GM20431 (cell line): Measurements from ENCODE around the gene SLX9.

Experiments
- in situ Hi-C: fragments of 300-500 bp; cut with MseI, MboI; formaldehyde crosslinking; loops from one replicate; pipeline ENCODE4 v1.15.0; 2020; ENCODE audit warnings: low sequenced_read_pairs; ENCODE audit not compliant: unreplicated experiment

The SLX9 gene

DNA sequence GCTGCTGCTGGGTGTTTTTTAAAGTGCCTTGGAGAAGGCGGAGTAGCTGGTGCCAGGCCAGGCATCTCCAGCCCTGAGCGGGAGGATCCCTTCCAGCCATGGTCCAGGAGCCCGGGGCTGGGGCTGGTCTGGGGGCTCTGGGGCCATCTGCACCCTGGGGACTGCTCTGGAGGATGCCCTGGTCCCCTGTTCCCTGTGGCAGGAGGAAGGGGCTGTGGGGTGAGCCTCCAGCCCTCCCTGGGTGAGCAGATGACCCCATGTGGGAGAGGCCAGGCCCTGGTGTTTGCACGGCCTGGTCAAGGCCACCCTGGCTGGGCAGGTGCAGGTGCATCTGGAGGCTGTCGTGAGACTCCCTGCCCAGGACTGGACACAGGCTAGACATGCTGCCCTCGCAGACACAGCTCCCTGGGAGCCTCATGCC lies 56.7 kb downstream of the SLX9 start:
- in situ Hi-C loops, result no loop called here

DNA sequence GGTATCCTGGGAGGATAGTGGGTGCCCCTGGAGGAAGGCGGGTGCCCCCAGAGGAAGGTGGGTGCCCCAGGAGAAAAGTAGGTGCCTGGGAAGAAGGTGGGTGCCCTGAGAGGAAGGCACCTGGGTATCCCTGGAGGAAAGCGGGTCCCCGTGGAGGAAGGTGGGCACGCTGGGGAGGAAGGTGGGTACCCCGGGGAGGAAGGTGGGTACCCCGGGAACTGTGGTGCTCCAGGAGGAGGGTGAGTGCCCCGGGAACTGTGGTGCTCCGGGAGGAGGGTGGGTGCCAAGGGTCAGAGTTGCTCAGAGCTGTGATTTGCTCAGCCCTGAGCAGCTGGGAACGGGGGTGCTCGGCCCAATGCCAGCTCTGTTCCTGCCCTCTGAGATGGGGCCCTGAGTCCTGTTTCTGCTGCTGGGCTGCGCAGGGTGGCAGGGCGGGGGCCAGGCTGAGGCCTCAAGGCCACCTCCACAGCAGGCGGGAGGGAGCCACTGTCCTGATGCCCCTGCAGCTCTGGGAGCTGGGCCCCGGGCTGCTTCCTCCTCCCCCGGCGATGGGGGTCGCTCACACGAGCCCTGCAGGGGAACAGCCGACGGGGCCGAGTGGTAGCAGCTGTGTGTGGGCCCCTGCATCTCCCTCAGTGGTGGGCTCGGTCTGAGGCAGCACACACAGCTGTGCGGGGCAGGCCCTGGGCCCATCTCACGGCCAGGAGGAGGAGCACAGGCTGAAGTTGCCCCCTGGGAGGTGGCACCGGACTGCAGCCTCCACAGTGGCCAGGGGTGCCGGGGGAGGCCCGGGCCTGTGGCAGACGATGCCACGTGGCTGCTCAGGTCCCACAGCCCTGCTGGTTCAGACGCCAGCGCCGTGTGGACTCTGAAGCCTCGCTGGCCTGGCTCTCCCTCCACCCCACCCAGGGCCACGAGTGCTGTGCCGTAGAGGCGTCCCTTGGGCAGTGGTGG lies 57.4 kb downstream of the SLX9 start:
- in situ Hi-C loops, result no loop called here

GRCh38 chr21:44998086-44998620 lies 58.3 kb downstream of the SLX9 start:
- in situ Hi-C loops, result no loop called here

DNA sequence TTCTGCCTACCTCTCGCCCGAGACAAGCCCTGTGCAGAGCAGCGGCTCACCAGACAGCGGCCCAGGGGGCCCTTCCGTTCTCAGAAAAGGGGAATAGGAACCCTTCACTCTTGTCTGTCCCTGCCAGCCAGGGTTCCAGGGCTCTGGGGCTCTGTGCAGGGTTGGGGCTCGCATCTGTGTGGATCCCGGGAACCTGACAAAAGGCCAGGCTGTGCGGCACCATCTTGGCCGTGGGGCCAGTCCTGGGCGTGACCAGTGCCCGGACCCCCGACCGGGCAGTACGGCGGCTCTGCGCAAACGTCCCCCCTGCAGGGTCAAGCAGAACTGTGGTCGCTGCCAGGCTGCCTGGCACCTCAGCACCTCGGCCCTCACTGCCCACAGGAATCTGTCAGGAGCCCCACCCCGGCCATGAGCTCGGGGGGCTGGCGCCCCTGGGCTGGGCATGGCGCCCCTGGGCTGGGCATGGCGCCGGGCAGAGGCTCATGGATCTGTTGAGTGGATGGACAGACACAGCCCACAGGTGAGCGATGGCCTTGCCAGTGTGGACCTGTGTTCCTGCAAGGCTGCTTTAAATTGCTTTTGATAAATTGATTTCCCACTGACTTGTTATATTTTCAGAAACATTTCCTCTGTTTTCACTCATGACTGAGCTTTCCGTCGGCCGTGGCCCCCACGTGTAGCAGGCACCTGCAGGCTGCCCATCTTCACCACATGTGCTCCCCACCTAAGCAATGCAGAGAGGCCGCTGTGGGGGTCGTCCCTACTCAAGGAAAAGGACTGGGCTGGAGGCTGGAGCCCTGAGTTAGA lies 59.0 kb downstream of the SLX9 start:
- in situ Hi-C loops, result no loop called here

DNA sequence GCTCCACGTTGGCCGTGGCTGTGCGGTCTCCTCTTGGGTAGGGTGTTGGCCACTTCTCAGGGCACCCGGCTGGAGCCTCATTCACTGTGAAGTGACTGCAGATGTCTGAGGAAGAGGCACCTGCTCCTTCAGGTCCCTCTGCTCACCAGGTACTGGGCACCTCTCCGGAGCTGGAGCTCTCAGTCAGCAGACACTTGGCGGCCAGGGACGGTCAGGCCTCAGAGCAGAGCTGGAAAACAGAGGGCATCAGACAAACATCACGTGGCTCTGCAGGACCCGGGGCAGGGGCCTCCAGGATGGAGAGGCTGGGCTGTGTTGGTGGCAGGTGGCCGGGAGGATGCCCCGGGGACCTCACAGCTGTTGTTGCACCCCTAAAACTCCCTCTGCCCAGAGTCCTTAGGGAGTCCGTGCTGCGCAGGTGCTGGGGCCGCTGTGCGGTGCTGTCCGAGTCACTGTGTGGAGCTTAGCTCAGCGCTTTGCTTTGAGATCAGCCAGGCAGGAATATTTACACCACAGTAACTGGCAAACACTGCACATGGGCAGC lies 59.7 kb downstream of the SLX9 start:
- in situ Hi-C loops, result no loop called here

- in situ Hi-C loops, result no loop called here
Observed at GRCh38 chr21:44999972-45000636, 60.3 kb downstream of the SLX9 start.

DNA sequence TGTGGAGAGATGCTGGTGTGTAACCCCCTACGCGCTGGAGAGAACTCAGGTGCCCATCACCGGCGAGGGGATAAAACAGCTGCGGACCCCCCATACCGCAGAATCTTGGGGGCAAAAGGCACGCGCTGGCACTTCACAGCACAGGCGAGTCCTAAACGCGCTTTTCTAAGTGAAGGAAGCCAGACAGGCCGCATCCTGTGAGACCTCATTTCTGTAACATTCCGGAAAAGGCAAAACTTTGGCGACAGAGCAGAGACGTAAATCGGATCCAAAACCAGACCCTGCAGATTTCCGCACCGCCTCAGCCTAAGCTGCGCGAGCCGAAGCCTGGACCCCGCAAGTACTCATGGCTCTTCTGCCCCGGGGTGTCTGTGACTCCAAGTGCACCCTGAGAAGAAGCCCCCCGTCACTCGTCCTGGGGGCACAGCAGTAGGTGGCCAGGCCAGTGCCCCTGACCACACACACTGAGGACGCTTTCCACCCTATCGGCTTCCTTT lies 60.9 kb downstream of the SLX9 start:
- in situ Hi-C loops, result no loop called here

DNA sequence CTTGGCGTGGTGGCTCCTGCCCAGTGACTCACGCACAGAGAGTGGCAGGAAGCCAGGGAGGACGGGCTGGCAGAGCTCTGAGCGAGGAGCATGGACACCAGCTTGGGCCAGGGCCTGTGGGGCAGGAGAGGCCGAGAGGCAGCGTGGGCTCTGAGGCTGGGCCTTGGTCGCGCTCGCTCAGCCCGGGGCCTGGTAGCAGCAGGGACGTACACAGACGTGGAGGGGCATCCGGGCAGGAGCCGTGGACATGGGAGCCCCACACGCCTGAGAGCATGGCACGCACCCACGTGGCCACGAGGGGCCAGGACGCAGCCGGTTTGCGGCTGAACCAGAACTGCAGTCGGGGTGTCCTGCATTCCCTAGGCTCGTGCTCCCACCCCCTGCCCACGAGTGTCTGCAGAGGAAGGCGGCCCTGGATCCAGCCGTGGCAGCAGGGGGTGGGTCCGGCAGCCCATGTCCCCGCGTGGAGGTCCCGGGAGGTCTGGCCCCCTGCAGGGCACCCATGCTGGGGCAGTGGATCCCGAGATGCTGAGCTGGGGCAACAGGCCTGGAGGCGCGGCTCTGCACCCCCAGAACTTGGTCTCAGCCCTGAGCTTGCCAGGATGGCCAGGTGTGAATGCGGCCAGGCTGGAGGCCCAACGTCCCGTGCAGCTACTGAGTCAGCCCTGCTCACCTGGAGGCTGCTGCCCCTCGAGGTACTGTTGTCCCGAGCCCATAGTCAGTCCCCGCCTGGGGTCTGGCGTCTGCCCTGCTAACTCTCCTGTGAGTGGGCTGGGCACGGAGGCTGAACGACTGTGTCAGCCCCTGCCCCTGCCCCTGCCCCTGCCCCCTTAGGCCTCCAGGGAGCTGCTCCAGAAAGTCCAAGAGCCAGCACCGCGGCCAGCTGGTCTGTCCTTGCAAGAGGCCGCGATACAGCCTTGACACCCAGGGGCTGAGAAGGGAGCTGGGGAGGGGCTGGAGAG lies 61.6 kb downstream of the SLX9 start:
- in situ Hi-C loops, result no loop called here

DNA sequence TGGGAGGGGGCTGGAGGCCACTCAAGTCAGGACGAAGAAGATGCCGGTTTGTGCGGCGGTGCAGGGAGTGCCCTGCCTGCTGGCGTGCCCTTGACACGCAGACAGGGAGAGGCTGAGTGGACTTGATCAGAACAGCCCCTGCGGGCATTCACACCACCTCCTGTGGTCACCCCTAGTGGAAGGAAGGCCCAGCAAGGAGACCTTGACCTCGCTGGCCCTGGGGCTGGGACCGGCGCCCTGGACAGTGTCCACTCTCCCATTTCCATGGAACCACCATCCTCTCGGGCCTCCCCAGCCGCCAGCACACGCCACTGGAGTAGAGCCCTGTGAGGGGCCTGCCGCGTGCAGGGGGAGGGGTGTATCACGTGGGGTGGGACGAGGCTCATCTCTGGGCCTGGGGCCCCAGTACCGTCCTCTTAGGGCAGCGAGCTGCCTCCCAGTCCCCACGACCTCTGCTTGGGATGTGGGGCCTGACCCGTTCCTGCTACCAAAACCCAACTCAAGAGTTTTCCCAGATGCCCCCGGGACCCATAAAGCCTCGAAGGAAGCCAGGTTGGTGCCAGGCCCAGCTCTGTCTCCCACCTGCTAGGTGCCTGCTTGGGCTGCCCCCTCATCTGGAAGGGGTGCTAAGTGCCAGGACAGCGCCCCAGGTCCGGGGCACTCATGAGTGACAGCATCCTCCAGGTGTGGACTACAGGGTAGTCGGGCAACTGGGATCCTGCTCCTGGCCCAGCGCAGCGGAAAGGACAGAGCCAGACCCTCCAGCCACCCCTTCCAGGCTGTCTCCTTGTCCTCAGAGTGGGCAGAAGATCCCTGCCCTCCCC lies 62.8 kb downstream of the SLX9 start:
- in situ Hi-C loops, result no loop called here

DNA sequence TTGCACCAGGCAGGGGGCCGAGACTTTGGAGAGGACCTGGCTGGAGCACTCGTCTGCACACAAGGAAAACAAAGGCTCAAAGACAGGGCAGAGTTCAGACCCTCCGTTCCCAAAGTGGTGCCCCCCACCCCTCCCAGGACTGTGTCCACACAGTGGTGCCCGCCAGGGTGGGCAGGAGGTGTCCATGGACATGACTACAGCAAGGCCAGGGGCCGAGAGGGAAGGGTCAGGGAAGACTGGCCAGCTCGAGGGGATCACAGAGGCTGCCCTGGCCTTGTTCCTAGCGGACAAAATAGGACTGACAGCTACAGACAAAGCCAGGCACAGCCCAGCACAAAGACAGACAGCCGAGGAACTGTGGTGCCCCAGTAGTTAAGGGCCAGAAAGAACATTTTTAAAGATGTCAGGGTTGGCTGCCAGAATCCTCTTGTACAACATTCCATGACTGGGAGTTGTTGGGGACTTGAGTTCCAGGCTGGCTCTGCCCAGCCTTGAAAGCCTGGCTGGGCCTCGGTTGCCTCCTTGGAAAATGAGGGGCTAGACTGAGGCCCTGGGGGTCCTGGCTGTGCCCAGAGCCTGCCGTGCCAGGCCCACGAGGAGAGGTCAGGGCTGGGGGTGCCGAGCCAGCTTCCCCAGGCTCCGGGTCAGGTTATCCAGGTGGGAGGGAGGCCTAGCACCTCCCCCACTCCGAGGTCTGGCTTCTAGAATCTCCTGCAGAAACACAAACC lies 63.7 kb downstream of the SLX9 start:
- in situ Hi-C loops, result no loop called here

DNA sequence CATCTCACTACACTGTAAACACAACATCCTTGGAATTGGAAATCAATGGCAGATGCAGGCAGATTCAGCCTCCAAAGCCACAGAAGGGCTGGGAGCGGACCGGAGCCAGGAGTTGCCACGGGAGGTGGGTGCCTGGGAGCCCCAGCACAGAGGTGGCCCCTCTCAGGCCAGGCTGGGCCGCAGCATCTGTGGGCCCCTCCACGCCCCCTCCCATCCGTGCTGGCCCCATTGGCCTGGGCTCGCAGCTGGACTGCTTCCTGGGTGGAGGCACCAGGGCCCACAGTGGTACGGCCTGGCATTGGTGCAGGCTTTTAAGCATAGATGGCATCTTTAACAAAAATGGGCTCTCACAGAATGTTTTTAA lies 64.2 kb downstream of the SLX9 start:
- in situ Hi-C loops, result no loop called here

DNA sequence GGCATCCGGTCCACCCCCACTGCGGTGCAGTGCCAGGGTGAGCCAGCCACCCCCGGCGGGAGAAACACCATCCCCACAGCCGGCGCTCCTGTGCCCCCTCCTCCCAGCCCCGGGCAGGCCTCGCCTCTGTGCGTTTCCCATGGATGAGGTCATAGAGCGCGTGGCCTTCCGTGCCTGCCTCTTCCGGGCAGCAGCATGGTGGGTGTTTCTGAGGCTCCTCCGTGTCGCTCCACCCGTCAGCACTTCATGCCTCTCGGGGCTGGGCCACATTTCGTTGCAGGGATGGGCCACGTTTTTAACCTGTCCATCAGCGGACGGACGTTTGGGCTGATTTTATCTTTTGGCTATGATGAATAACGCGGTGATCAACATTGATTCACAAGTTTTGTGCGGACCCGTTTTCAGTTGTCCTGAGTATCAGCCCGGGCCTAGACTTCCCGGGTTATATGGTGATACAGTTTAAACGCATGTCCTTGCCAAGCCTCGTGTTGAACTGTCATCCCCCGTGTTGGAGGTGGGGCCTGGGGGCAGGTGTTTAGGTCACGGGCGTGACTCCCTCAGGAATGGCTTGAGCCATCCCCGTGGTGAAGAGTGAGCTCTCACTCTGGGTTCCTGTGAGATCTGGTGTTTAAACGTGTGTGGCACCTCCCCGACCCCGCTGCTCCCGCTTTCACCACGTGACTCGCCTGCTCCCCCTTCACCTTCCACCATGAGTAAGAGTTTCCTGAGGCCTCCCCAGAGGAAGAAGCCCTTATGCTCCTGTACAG lies 64.8 kb downstream of the SLX9 start:
- in situ Hi-C loops, result no loop called here

DNA sequence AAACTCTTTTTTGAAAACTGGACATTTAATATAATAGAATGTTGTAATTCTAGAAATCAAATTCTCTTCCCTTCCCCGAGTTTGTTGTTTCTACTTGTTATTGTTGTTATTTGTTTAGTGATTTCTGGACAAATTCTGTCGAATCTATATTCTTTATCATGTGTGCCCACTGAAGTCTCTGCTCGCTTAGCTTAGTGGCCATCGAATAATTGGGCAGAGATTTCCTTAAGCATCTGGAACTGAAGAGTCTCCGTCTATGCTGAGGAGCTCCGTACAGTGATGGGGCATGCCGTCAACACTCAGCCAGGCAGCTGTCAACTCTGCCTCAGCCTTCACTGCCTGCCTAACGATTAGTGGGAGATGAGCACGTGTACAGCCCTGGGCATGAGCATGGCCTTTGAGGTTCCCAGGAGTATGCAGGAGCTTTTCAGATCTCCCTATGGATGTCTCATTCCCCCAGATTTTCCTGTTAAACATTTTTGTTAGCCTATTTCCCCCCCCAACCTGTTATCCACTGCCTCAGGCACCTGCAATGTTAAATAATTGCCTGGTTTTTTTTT lies 66.8 kb downstream of the SLX9 start:
- in situ Hi-C loops, result no loop called here

DNA sequence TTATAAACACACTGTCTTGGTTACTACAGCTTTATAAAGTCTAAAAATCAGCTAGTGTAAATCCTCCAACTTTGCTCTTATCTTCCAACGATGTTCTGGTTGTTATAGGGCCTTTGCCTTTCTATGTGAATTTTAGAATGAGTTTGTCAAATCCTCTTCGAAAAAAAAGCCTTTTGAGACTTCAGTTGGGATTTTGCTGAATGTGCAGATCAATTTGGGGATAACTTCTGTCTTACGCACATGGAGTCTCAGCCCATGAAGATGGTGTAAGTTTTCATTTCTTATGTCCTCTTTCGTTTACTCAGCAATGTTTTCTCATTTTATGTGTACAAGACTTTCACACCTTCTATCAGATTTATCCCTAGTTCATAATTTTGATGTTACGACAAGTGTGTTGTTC lies 69.8 kb downstream of the SLX9 start:
- in situ Hi-C loops, result no loop called here

DNA sequence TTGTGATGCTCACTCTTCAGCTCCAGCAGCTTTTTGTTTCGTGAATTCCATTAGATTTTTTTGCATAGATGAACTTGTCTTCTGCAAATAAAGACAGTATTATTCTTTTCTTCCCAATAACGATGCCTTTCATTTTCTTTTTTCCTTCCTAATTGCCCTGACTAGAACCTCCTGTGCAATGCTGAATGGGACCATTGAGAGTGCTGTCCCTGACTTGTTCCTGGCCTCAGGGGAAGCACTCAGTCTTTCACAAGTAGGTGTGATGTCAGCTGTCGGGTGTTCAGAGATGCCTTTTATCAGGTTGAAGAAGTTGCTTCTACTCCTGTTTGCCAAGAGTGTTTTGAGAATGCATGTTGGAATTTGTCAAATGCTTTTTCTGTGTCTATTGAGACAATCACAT lies 70.3 kb downstream of the SLX9 start:
- in situ Hi-C loops, result no loop called here

- in situ Hi-C loops, result no loop called here
Observed at GRCh38 chr21:45010860-45011259, 71.0 kb downstream of the SLX9 start.
